ENCODE measurements around the gene GPD1L.

Gene GPD1L

GRCh38 chr3:32097768-32098167 lies 8.7 kb upstream of the GPD1L start:
- no peak overlapping the region for H3K4me2 ChIP-seq (ENCODE audit: low read depth, low read length, poor library complexity, severe bottlenecking)
- H4K20me1 ChIP-seq (ENCODE audit: insufficient read depth, low read length, poor library complexity, severe bottlenecking): no peaks in the 10 kb centered on the region
- H3K9me2 ChIP-seq (replicated peaks; ENCODE audit: low read depth, low read length): no peaks in the 10 kb centered on the region
- H3K4me1 ChIP-seq (ENCODE audit: insufficient read depth, low read length, poor library complexity, severe bottlenecking): no peaks in the 10 kb centered on the region
- H3K4me3 ChIP-seq (ENCODE audit: low read length, poor library complexity, severe bottlenecking): no peak overlapping the region
- no peaks in the 10 kb centered on the region for H3F3A ChIP-seq (ENCODE audit: low read depth)
- no peak overlapping the region for H3K9ac ChIP-seq (ENCODE audit: low read depth, low read length, poor library complexity, severe bottlenecking)
- H3K27me3 ChIP-seq (ENCODE audit: insufficient read depth, low read length, poor library complexity, severe bottlenecking): no peaks in the 10 kb centered on the region
- no peaks in the 10 kb centered on the region for H3K36me3 ChIP-seq (ENCODE audit: insufficient read depth, low read length)
- no peak overlapping the region for H2AFZ ChIP-seq (ENCODE audit: low read length)
- peaks cover 7% of the 10 kb centered on the region; the same call in 1 of the 2 replicates for H3K9me3 ChIP-seq (ENCODE audit: insufficient read depth, low read depth, low read length)
- H3K79me2 ChIP-seq (ENCODE audit: insufficient read depth, low read length): no peaks in the 10 kb centered on the region
- TF ChIP-seq, protein P1, sequence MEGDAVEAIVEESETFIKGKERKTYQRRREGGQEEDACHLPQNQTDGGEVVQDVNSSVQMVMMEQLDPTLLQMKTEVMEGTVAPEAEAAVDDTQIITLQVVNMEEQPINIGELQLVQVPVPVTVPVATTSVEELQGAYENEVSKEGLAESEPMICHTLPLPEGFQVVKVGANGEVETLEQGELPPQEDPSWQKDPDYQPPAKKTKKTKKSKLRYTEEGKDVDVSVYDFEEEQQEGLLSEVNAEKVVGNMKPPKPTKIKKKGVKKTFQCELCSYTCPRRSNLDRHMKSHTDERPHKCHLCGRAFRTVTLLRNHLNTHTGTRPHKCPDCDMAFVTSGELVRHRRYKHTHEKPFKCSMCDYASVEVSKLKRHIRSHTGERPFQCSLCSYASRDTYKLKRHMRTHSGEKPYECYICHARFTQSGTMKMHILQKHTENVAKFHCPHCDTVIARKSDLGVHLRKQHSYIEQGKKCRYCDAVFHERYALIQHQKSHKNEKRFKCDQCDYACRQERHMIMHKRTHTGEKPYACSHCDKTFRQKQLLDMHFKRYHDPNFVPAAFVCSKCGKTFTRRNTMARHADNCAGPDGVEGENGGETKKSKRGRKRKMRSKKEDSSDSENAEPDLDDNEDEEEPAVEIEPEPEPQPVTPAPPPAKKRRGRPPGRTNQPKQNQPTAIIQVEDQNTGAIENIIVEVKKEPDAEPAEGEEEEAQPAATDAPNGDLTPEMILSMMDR (conservative IDR thresholded peaks at IDR 0.05; ENCODE audit: low read length): no peak
- TF ChIP-seq EZH2phosphoT487 (IDR thresholded peaks at IDR 0.05; ENCODE audit: borderline replicate concordance): no peak

GRCh38 chr3:32098528-32098927 lies 7.9 kb upstream of the GPD1L start:
- H3K9me3 ChIP-seq (ENCODE audit: insufficient read depth, low read depth, low read length): peaks cover 9% of the 10 kb centered on the region; the same call in 1 of the 2 replicates
- TF ChIP-seq, protein P1 (conservative IDR thresholded peaks at IDR 0.05; ENCODE audit: low read length): no peak
- TF ChIP-seq EZH2phosphoT487 (IDR thresholded peaks at IDR 0.05; ENCODE audit: borderline replicate concordance): no peak
- no peak overlapping the region for H3K4me3 ChIP-seq (ENCODE audit: low read length, poor library complexity, severe bottlenecking)
- H3K9ac ChIP-seq (ENCODE audit: low read depth, low read length, poor library complexity, severe bottlenecking): no peak overlapping the region
- no peaks in the 10 kb centered on the region for H4K20me1 ChIP-seq (ENCODE audit: insufficient read depth, low read length, poor library complexity, severe bottlenecking)
- no peaks in the 10 kb centered on the region for H3K4me1 ChIP-seq (ENCODE audit: insufficient read depth, low read length, poor library complexity, severe bottlenecking)
- no peak overlapping the region for H3K4me2 ChIP-seq (ENCODE audit: low read depth, low read length, poor library complexity, severe bottlenecking)
- H3K79me2 ChIP-seq (ENCODE audit: insufficient read depth, low read length): no peaks in the 10 kb centered on the region
- no peaks in the 10 kb centered on the region for H3K27me3 ChIP-seq (ENCODE audit: insufficient read depth, low read length, poor library complexity, severe bottlenecking)
- H3K9me2 ChIP-seq (replicated peaks; ENCODE audit: low read depth, low read length): no peaks in the 10 kb centered on the region
- no peak overlapping the region for H2AFZ ChIP-seq (ENCODE audit: low read length)
- H3K36me3 ChIP-seq (ENCODE audit: insufficient read depth, low read length): no peaks in the 10 kb centered on the region
- no peaks in the 10 kb centered on the region for H3F3A ChIP-seq (ENCODE audit: low read depth)

- peaks cover 9% of the 10 kb centered on the region; the same call in 1 of the 2 replicates for H3K9me3 ChIP-seq (ENCODE audit: insufficient read depth, low read depth, low read length)
- H3K79me2 ChIP-seq (ENCODE audit: insufficient read depth, low read length): no peaks in the 10 kb centered on the region
- no peaks in the 10 kb centered on the region for H3K9me2 ChIP-seq (replicated peaks; ENCODE audit: low read depth, low read length)
- H4K20me1 ChIP-seq (ENCODE audit: insufficient read depth, low read length, poor library complexity, severe bottlenecking): no peaks in the 10 kb centered on the region
- no peaks in the 10 kb centered on the region for H3K27me3 ChIP-seq (ENCODE audit: insufficient read depth, low read length, poor library complexity, severe bottlenecking)
- no peak overlapping the region for H2AFZ ChIP-seq (ENCODE audit: low read length)
- H3K4me2 ChIP-seq (ENCODE audit: low read depth, low read length, poor library complexity, severe bottlenecking): no peak overlapping the region
- no peaks in the 10 kb centered on the region for H3K4me1 ChIP-seq (ENCODE audit: insufficient read depth, low read length, poor library complexity, severe bottlenecking)
- H3K4me3 ChIP-seq (ENCODE audit: low read length, poor library complexity, severe bottlenecking): no peak overlapping the region
- no peak for TF ChIP-seq EZH2phosphoT487 (IDR thresholded peaks at IDR 0.05; ENCODE audit: borderline replicate concordance)
- H3F3A ChIP-seq (ENCODE audit: low read depth): no peaks in the 10 kb centered on the region
- no peak overlapping the region for H3K9ac ChIP-seq (ENCODE audit: low read depth, low read length, poor library complexity, severe bottlenecking)
- H3K36me3 ChIP-seq (ENCODE audit: insufficient read depth, low read length): no peaks in the 10 kb centered on the region
Observed at GRCh38 chr3:32100465-32100864, 6.0 kb upstream of the GPD1L start.

DNA sequence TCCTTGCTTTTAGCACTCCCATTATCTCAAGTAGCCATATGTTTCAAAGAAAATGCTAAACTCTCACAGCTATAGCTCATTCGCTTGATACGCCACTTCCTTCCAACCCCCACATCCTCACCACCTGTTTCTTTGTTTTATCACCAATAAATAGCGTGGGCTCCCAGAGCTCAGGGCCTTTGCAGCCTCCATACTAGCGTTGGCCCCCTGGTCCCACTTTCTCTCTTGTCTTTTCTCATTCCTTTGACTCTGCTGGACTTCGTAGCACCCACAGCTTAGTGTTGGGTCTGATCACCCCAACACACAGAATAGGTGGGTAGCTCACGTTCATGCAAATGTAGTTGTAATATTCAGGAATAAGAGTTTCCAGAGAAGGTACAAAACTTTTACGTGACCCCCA lies 4.1 kb upstream of the GPD1L start:
- Histone ChIP-seq H3K4me3 (ENCODE audit: low read length, poor library complexity, severe bottlenecking) (no peak overlapping the region), H3K4me2 (ENCODE audit: low read depth, low read length, poor library complexity, severe bottlenecking) (no peak overlapping the region), H3F3A (ENCODE audit: low read depth) (no peaks in the 10 kb centered on the region), H3K36me3 (ENCODE audit: insufficient read depth, low read length) (no peaks in the 10 kb centered on the region), H4K20me1 (ENCODE audit: insufficient read depth, low read length, poor library complexity, severe bottlenecking) (no peaks in the 10 kb centered on the region), H3K9ac (ENCODE audit: low read depth, low read length, poor library complexity, severe bottlenecking) (no peak overlapping the region), H3K79me2 (ENCODE audit: insufficient read depth, low read length) (no peaks in the 10 kb centered on the region), H2AFZ (ENCODE audit: low read length) (no peak overlapping the region), H3K9me2 (replicated peaks; ENCODE audit: low read depth, low read length) (no peaks in the 10 kb centered on the region), H3K27me3 (ENCODE audit: insufficient read depth, low read length, poor library complexity, severe bottlenecking) (peaks cover 6% of the 10 kb centered on the region), H3K4me1 (ENCODE audit: insufficient read depth, low read length, poor library complexity, severe bottlenecking) (peaks cover 7% of the 10 kb centered on the region), H3K9me3 (ENCODE audit: insufficient read depth, low read depth, low read length) (peaks cover 9% of the 10 kb centered on the region; the same call in 1 of the 2 replicates)
- no peak for TF ChIP-seq EZH2phosphoT487 (IDR thresholded peaks at IDR 0.05; ENCODE audit: borderline replicate concordance)
- TF ChIP-seq, protein P1 (conservative IDR thresholded peaks at IDR 0.05; ENCODE audit: low read length): no peak
